Body of pancreas (tissue), 4 donors: ENCODE measurements around the gene SLC6A19. TPM values are rescaled to one million over a fixed set of nuclear protein-coding genes. Genes with fewer than 3 reads are reported as not detected.

Source experiments
- ATAC-seq: fragments of 150-250 bp; one replicate; pipeline ENCODE4 v1.9.1; 2016
- DNase-seq, 4 donors: peaks; one replicate each; pipeline ENCODE4 v3.0.0-alpha.2; 2019
- H3K27ac ChIP-seq, 4 donors: fragments of 200-600 bp; sonication (generic); 1 replicate in 3 of 4; 2 replicates in 1 of 4; pipeline versions ENCODE4 v1.5.1 to v1.6.1; 2016 to 2019; ENCODE audit warnings: mild to moderate bottlenecking in 1 of 4, mixed read lengths in 1 of 4, moderate library complexity in 1 of 4
- H3K27me3 ChIP-seq, 2 donors: fragments of 200-600 bp; sonication (generic); one replicate each; pipeline ENCODE4 v1.6.0; 2016; ENCODE audit warnings: mild to moderate bottlenecking in 1 of 2
- H3K36me3 ChIP-seq, 2 donors: fragments of 200-600 bp; sonication (generic); replicated peaks in 1 of 2; 2 replicates each; pipeline ENCODE4 v1.5.1; 2016; ENCODE audit warnings: low read depth in 2 of 2; ENCODE audit not compliant: insufficient read depth in 1 of 2
- H3K4me1 ChIP-seq: fragments of 200-600 bp; sonication (generic); one replicate; pipeline ENCODE4 v1.6.0; 2016
- H3K4me3 ChIP-seq, 2 donors: fragments of 200-600 bp; sonication (generic); 1 replicate in 1 of 2; 2 replicates in 1 of 2; pipeline ENCODE4 v1.5.1; 2016 to 2019
- H3K9me3 ChIP-seq, 3 donors: fragments of 200-600 bp; sonication (generic); 1 replicate in 2 of 3; 2 replicates in 1 of 3; pipeline ENCODE4 v1.5.1; 2016
- CTCF ChIP-seq, 7 experiments: fragments of 450-650 bp in 4 of 7; fragments of 200-600 bp in 3 of 7; sonication (generic) in 3 of 7; IDR thresholded peaks; one replicate each; pipeline ENCODE4 v1.5.1; 2016 to 2019; ENCODE audit warnings: antibody characterized with exemption in 7 of 7
- POLR2A ChIP-seq, 3 donors: fragments of 450-650 bp; IDR thresholded peaks; one replicate each; pipeline ENCODE4 v1.6.1; 2016; ENCODE audit warnings: antibody characterized with exemption in 3 of 3, mild to moderate bottlenecking in 2 of 3
- WGBS, 2 donors: methylation state at CpG; one replicate each; pipeline ENCODE4 v1.1.5; 2017; 5-methylcytosine and 5-hydroxymethylcytosine counted together
- intact Hi-C: fragments of 100-400 bp; cut with DNase I; formaldehyde crosslinking; loops from one replicate; pipeline ENCODE4 v1.15.1; 2023
- total RNA-seq, 2 donors: library from RNA; depleted of rRNA; stranded (reverse); fragments of >200 nt; gene quantifications; one replicate each; pipeline ENCODE4 v1.1.0, GENCODE V29; 2016

The SLC6A19 gene
- total RNA-seq, 2 donors from 2014 or later: 0.66 to 1.3 TPM

DNA sequence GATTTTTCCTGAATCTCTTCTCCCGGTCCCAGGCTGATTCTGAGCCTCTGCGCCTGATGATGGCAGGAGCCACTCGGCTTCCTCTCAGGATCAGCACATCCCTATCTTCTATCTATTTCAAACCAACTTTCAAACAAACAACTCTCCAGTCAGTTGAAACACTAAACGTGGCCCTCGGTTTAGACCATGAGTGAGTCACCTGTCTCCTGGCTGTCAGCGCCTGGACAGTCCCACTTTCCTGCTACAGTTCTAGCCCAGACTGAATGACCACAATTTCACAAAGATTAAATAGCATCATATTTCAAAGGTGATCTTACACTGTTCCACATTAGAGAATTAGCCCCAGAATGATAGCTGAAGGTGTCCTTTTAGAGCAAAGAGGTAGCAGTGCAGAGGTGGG is 6.2 kb downstream of the SLC6A19 start:
- H3K27me3 ChIP-seq: no peaks in the 10 kb centered on the region
- WGBS, 2 donors: 73 to 79% methylated on average over 6 of the region's 6 CpGs
- H3K4me1 ChIP-seq: peaks cover 14% of the 10 kb centered on the region
- ATAC-seq: no peak
- H3K27ac ChIP-seq: no peak overlapping the region
- no peaks in the 10 kb centered on the region for H3K9me3 ChIP-seq
- no peak overlapping the region for H3K4me3 ChIP-seq
- TF ChIP-seq POLR2A (IDR thresholded peaks at IDR 0.05) (no peak), CTCF (IDR thresholded peaks at IDR 0.05) (no peak)
- H3K36me3 ChIP-seq: no peaks in the 10 kb centered on the region
- intact Hi-C loops: loop anchor here (5.0 kb wide), 1 partner anchor 35 kb away; no protein-coding TSS in a partner anchor
- no peak for DNase-seq

- H3K4me3 ChIP-seq: no peak overlapping the region
- TF ChIP-seq CTCF (IDR thresholded peaks at IDR 0.05) (no peak), POLR2A (IDR thresholded peaks at IDR 0.05) (no peak)
- no peak for DNase-seq
- H3K27me3 ChIP-seq: no peaks in the 10 kb centered on the region
- H3K4me1 ChIP-seq: peaks cover 14% of the 10 kb centered on the region
- H3K36me3 ChIP-seq: no peaks in the 10 kb centered on the region
- intact Hi-C loops: loop anchor here (5.0 kb wide), 1 partner anchor 36 kb away; no protein-coding TSS in a partner anchor
- H3K9me3 ChIP-seq: no peaks in the 10 kb centered on the region
- no peak overlapping the region for H3K27ac ChIP-seq
- 73 to 80% methylated on average over 12 to 17 of the region's 17 CpGs for WGBS, 2 donors
- ATAC-seq: no peak
Measured at GRCh38 chr5:1208221-1208742, 6.9 kb downstream of the SLC6A19 start.

GRCh38 chr5:1208743-1209488 is 7.5 kb downstream of the SLC6A19 start:
- H3K36me3 ChIP-seq: no peaks in the 10 kb centered on the region
- whole genome bisulfite sequencing, 2 donors: 81 to 82% methylated on average over 7 to 22 of the region's 24 CpGs
- H3K9me3 ChIP-seq: no peaks in the 10 kb centered on the region
- TF ChIP-seq CTCF (IDR thresholded peaks at IDR 0.05) (peak in 3 of 7 experiments; percentile 19 to 25 (median 24)), POLR2A (IDR thresholded peaks at IDR 0.05) (no peak)
- no peak for DNase-seq
- peaks cover 14% of the 10 kb centered on the region for H3K4me1 ChIP-seq
- no peak overlapping the region for H3K4me3 ChIP-seq
- intact Hi-C loops: loop anchor here (5.0 kb wide), 1 partner anchor 37 kb away; no protein-coding TSS in a partner anchor
- no peaks in the 10 kb centered on the region for H3K27me3 ChIP-seq
- no peak overlapping the region for H3K27ac ChIP-seq
- no peak for ATAC-seq

- no peaks in the 10 kb centered on the region for H3K9me3 ChIP-seq
- no peak overlapping the region for H3K4me3 ChIP-seq
- TF ChIP-seq CTCF (IDR thresholded peaks at IDR 0.05) (no peak), POLR2A (IDR thresholded peaks at IDR 0.05) (no peak)
- 74% methylated on average over 2 of the region's 2 CpGs for WGBS, 2 donors
- H3K27me3 ChIP-seq: no peaks in the 10 kb centered on the region
- no peak overlapping the region for H3K27ac ChIP-seq
- intact Hi-C loops: loop anchor here (5.0 kb wide), 1 partner anchor 37 kb away; no protein-coding TSS in a partner anchor
- H3K4me1 ChIP-seq: peaks cover 9% of the 10 kb centered on the region
- DNase-seq (no peak), ATAC-seq (no peak)
- no peaks in the 10 kb centered on the region for H3K36me3 ChIP-seq
Measured at GRCh38 chr5:1209489-1209852, 8.1 kb downstream of the SLC6A19 start.
